GM23248 (cell line): Measurements from ENCODE around the gene RALBP1.

Experiments used
- EZH2 ChIP-seq: fragments of 200-600 bp; sonication (generic); IDR thresholded peaks from 2 replicates; pipeline ENCODE4 v1.6.1; 2018; ENCODE audit warnings: antibody characterized with exemption, mild to moderate bottlenecking; ENCODE audit not compliant: insufficient read depth, poor library complexity, severe bottlenecking
- EZH2phosphoT487 ChIP-seq: fragments of 200-600 bp; sonication (generic); IDR thresholded peaks from 2 replicates; pipeline ENCODE4 v1.6.1; 2018; ENCODE audit warnings: antibody characterized with exemption, moderate library complexity, mild to moderate bottlenecking, low read depth; ENCODE audit not compliant: insufficient read depth

DNA sequence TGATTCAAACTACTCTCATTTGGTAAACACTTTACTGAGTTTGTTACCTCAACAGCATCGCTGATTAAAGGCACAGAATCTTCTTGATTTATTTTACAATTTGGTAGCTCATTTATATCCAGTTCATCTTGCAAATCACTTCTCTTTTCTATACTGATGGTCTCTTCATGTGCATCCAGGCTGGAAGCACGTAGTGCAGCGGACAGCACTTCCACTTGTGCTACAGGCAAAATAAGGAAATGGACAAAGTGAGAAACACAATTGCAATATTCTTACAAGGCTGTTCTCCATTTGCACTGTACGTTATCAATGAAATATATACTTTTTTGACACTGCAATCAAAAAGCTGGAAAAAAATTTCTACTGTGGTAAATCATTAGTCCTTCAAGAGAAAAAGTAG is 88.0 kb downstream of the RALBP1 start:
- TF ChIP-seq EZH2 (no peak), EZH2phosphoT487 (no peak)
